Amniotic epithelial cell (primary cell): ENCODE measurements around the gene TMEM255B.
A peak's percentile ranks its signal among the peaks of the same experiment; 100 is the strongest.
"Not testable (repeated sequence)": the region's sequence is repeated elsewhere in the genome, so short reads cannot be mapped to it uniquely, and the experiment has no call there.

Experiments used
- DNase-seq: peaks from one replicate; pipeline ENCODE4 v3.0.0-alpha.2; 2010; ENCODE audit warnings: low read depth

The TMEM255B gene

GRCh38 chr13:113749507-113749906, 9.5 kb upstream of the TMEM255B start:
- DNase-seq: no peak

DNA sequence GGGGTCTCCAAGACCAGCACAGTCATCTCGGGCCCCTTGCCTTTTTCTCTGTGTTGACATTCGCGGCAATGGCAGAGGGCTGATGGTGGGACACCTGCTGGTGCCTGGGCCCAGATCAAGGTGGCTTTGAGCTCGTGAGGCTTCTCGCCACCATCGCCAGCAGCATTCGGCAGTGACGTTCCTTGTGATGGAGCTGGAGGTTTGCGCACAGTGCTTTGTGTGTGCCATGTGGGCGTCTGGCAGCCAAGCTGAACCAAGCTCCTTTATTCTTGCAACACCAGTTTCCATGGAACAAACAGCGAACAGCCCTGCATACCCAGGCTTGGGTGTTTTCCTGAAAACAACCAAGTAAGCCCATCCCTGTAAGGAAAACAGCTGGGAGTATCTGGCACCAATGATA, 9.1 kb upstream of the TMEM255B start:
- no peak for DNase-seq

- no peak for DNase-seq
Measured at GRCh38 chr13:113750554-113751399, 8.2 kb upstream of the TMEM255B start.

- no peak for DNase-seq
Measured at GRCh38 chr13:113751491-113751890, 7.5 kb upstream of the TMEM255B start.

DNA sequence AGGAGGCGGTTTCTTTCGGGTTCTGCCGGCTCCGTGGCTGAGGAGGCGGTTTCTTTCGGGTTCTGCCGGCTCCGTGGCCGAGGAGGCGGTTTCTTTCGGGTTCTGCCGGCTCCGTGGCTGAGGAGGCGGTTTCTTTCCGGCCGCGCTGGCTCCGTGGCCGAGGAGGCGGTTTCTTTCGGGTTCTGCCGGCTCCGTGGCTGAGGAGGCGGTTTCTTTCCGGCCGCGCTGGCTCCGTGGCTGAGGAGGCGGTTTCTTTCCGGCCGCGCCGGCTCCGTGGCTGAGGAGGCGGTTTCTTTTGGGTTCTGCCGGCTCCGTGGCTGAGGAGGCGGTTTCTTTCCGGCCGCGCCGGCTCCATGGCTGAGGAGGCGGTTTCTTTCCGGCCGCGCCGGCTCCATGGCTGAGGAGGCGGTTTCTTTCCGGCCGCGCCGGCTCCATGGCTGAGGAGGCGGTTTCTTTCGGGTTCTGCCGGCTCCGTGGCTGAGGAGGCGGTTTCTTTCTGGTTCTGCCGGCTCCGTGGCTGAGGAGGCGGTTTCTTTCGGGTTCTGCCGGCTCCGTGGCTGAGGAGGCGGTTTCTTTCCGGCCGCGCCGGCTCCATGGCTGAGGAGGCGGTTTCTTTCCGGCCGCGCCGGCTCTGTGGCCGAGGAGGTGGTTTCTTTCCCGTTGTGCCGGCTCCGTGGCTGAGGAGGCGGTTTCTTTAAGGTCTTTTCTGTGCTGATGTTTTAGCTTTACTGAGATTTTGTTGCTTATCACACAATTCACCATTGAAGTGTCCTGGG, 6.6 kb upstream of the TMEM255B start:
- not testable (repeated sequence) for DNase-seq

- no peak for DNase-seq
Measured at GRCh38 chr13:113753171-113753570, 5.9 kb upstream of the TMEM255B start.

DNA sequence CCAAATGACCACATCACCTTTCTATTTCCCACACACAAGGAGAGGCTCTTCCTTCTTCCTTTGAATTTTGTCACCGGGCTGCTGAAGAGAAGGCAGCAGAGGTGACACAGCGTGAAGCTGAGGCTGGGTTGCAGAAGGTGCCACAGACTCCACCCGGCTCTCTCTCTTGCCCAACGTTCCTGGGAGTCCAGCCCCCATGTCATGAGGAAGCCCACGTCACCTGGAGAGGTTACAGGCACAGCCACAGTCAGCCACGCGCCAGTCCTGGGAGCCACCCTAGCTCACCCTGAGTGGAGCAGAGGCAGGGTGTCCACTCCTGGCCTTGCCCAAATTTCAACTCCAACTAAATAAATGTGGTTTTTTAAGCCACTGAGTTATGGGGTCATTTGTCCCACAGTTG, 4.8 kb upstream of the TMEM255B start:
- no peak for DNase-seq

GRCh38 chr13:113754691-113755090, 4.3 kb upstream of the TMEM255B start:
- no peak for DNase-seq

DNA sequence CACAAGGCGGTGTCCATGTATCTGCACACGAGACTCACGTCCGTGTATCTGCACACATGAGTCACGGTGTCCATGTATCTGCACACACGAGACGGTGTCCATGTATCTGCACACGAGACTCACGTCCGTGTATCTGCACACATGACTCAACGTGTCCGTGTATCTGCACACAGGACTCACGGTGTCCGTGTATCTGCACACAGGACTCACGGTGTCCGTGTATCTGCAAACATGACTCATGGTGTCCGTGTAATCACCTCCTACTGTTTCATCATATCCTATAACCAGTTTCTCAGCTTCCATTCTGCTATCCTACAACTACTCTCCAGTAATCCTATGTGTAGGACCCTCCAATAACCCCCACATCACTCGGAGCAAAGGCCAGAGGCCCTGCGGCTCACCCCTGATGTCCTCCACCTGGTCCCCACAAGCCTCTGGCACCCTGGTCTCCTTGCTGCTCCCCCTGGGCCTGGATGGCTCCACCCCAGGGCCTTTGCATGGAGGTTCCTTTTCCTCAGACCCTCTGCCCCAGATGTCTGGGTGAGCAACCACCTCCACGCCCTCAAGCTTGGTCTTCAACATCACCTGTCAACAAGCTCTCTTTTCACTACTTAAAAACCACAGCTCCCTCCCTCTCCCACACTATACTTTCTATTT, 2.5 kb upstream of the TMEM255B start:
- DNase-seq: peak; percentile 15

DNA sequence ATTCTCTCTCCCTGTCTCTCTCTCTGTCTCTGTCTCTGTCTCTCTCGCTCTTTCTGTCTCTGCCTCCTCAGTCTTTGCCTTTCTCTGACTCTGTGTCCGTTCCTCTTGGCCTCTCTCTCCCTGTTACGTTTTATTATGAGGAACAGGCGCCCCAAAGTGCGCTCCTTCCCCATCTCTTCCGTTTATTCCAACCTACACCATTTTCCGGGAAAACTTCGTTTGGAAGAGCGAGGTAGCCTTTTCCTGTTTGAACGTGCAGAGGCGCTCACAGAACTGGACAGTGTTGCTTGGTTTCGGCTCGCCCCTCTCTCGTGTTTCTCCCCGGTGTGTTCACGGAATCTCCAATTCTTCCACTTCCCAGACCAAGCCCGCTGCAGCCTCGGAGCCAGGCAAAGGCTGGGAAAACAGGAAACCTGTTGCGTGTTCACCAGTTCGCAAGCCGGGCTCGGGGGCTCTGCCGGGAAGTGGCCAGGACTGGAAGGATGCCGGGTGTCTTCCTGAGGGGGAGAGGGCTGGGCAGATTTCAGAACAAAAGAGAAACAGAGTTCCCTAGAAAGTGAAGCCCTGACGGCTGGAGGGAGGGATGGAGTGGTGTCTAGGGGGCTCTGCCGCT, 605 bp downstream of the TMEM255B start:
- peak; percentile 9 for DNase-seq

GRCh38 chr13:113761136-113761535, 2.1 kb downstream of the TMEM255B start:
- DNase-seq: no peak

- DNase-seq: peak; percentile 29
Measured at GRCh38 chr13:113762075-113762474, 3.0 kb downstream of the TMEM255B start.

DNA sequence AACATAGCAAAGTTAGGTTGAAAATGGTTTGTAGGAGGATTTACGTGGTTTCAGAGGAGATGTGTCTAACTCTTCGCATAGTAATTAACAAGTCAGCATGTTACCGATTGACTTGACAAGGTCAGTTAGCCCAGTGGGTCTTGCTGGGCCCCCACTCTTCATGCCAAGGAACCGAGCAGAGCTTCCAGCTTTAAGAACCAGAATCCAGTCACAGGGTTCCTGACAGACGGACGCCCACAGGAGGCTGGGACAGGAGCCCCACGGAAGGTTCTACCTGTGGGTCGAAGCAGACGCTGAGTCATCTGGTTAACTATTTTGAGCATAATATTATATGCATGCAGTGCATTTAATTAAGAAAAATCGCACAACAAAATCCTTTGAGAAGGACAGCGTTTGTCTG, 3.5 kb downstream of the TMEM255B start:
- no peak for DNase-seq

GRCh38 chr13:113763254-113763653, 4.2 kb downstream of the TMEM255B start:
- DNase-seq: no peak

GRCh38 chr13:113763961-113764792, 5.2 kb downstream of the TMEM255B start:
- DNase-seq: no peak

DNA sequence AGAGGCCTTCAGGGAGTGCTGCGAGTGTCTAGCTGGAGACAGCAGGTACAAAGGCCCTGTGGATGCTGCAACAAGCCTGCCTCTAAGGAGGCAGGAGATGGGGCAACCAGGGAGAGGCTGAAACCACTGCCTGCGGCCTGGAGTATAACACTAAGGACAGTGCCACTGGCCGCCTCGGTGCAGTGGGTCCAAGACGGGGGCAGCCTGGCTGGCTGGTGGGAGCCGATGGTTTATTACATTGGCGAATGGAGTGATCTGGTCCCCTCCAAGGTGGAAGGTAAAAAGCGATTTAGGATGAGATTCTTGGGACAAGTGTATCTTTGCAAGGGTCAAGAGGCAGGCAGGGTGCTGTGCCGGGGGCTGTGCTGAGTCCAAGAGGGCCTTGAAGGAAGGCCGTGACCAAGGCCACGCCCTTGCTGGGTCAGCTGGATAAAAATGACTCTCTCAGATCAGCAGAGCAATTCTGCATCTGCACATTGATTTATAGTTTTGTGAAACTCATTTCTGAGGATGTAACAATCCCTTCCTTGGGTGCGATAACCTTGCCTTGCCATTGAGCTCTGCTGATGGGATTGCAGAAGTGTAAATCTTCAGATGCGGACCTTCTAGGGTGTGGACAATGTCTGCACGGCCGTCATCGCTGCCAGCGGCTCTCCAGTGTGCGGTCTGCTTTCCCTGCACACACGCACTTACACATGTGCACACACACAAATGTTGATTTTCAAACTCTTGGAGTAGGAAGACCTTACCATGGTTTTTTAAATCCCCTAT, 6.0 kb downstream of the TMEM255B start:
- no peak for DNase-seq

GRCh38 chr13:113765564-113765910, 6.5 kb downstream of the TMEM255B start:
- DNase-seq: no peak

DNA sequence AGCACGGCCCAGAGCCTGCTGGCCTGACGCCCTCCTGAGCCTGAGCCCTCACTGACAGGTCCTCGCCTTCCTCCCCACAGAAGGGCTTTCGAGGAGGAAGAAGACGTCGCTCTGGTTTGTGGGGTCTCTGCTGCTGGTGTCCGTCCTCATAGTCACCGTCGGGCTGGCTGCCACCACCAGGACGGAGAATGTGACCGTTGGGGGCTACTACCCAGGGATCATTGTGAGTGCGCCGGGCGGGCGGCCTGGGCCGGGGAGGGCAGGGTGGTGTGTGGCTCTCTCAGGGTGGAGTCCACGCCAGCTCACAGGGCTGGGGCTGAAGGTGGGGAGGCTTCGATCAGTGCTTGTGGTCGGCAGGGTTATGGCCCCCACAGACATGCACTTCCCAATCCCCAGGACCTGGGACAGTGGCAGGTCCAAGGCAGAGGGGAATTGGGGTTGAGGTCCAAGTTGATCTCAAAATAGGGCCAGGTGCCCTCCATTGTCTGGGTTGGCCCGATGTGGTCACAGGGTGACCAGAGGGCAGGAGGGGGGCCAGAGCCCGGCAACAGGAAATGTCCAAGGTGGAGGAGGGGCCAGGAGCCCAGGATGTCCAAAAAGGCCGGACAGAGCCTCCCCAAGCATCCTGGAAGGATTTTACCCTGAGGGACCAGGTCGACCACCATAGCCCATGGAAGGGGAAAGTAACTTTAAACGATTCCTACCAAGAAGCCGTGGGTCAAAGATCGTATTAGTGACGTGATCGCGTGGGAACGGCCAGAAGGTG, 7.2 kb downstream of the TMEM255B start:
- no peak for DNase-seq

DNA sequence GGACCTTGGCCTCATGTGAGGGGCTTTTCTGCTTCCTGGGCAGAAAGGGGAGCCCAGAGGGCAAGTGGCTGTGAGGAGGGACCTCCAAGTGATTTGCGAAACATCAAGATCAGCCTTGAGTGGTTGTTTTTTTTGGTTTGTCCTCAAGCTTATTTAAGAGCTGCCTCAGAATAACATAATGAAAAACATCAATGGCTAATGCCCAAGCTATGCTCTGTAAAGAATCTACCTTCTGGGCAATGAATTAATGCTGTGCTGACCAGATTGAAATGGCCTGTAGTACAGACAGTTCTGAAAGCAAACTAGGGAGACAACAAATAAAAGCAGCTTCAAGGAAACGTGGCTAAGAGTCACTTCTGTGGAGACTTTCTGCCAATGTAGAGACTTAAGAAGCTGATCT, 8.3 kb downstream of the TMEM255B start:
- no peak for DNase-seq
